Vagina (tissue), 2 donors: Measurements from ENCODE around the gene PPP6R2. TPM values are rescaled to one million over a fixed set of nuclear protein-coding genes. Genes with fewer than 3 reads are reported as not detected.

ENCODE experiments used
- DNase-seq, 2 donors: peaks; one replicate each; pipeline ENCODE4 v3.0.0-alpha.2; 2017; ENCODE audit errors: extremely low spot score in 2 of 2
- H3K27ac ChIP-seq: fragments of 200-600 bp; sonication (generic); one replicate; pipeline ENCODE4 v1.5.1; 2019
- H3K27me3 ChIP-seq: fragments of 200-600 bp; sonication (generic); one replicate; pipeline ENCODE4 v1.5.1; 2019
- H3K36me3 ChIP-seq, 2 donors: fragments of 200-600 bp; sonication (generic); one replicate each; pipeline ENCODE4 v1.5.1; 2017 to 2019
- H3K4me1 ChIP-seq: fragments of 200-600 bp; sonication (generic); one replicate; pipeline ENCODE4 v1.5.1; 2019
- H3K4me3 ChIP-seq, 2 donors: fragments of 200-600 bp; sonication (generic); 1 replicate in 1 of 2; 2 replicates in 1 of 2; pipeline ENCODE4 v1.5.1; 2016 to 2019
- H3K9me3 ChIP-seq: fragments of 200-600 bp; sonication (generic); one replicate; pipeline ENCODE4 v1.5.1; 2019
- POLR2A ChIP-seq, 2 donors: fragments of 450-650 bp; IDR thresholded peaks; one replicate each; pipeline ENCODE4 v1.6.1; 2017; ENCODE audit warnings: antibody characterized with exemption in 2 of 2, mild to moderate bottlenecking in 2 of 2, moderate library complexity in 2 of 2
- POLR2AphosphoS5 ChIP-seq, 2 donors: sonication (generic); formaldehyde crosslinking; IDR thresholded peaks; one replicate each; pipeline ENCODE4 v1.9.0; 2017; ENCODE audit warnings: antibody characterized with exemption in 2 of 2, mild to moderate bottlenecking in 2 of 2, low read depth in 1 of 2; ENCODE audit not compliant: insufficient read depth in 1 of 2
- intact Hi-C: fragments of 100-400 bp; cut with DNase I; formaldehyde crosslinking; loops from one replicate; pipeline ENCODE4 v1.15.1; 2023
- total RNA-seq: library from RNA; depleted of rRNA; stranded (reverse); fragments of >200 nt; gene quantifications from one replicate; pipeline ENCODE4 v1.2.3, GENCODE V29; 2016
- TF ChIP-seq, protein P1 (sequence below), 3 experiments: fragments of 450-650 bp in 2 of 3; fragments of 200-600 bp in 1 of 3; sonication (generic) in 1 of 3; IDR thresholded peaks; one replicate each; pipeline ENCODE4 v1.5.1; 2017 to 2019; ENCODE audit warnings: antibody characterized with exemption in 3 of 3, mild to moderate bottlenecking in 2 of 3, moderate library complexity in 2 of 3

PPP6R2 gene
- total RNA-seq, 1 donor from 2014 or later = 49.1 TPM

DNA sequence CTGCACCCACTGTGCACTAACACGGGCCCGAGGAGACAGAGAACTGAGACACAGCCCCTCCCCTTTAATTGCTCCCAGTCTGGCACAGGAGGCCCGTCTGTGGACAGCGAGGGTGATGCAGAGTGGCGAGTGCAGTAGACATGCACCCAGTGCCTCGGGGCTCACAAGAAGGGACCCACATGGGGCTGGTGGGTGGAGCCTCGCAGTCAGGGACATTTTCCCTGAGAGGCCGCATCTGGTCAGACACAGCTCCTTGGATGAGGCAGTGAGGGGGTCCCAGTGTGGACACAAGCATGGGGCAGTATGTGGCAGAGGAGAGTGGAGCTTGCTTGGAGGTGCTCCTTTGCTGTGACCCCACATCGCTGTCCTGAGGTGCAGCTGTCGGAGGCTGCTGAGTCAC is 76.9 kb downstream of the PPP6R2 start:
- Histone ChIP-seq H3K27me3 (no peaks in the 10 kb centered on the region), H3K4me3 (no peak overlapping the region), H3K36me3 (peaks cover 0 to 90% of the 10 kb centered on the region in 2 donors), H3K4me1 (no peaks in the 10 kb centered on the region), H3K27ac (no peak overlapping the region), H3K9me3 (no peaks in the 10 kb centered on the region)
- TF ChIP-seq, protein P1, sequence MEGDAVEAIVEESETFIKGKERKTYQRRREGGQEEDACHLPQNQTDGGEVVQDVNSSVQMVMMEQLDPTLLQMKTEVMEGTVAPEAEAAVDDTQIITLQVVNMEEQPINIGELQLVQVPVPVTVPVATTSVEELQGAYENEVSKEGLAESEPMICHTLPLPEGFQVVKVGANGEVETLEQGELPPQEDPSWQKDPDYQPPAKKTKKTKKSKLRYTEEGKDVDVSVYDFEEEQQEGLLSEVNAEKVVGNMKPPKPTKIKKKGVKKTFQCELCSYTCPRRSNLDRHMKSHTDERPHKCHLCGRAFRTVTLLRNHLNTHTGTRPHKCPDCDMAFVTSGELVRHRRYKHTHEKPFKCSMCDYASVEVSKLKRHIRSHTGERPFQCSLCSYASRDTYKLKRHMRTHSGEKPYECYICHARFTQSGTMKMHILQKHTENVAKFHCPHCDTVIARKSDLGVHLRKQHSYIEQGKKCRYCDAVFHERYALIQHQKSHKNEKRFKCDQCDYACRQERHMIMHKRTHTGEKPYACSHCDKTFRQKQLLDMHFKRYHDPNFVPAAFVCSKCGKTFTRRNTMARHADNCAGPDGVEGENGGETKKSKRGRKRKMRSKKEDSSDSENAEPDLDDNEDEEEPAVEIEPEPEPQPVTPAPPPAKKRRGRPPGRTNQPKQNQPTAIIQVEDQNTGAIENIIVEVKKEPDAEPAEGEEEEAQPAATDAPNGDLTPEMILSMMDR (IDR thresholded peaks at IDR 0.05) = no peak
- DNase-seq = no peak
- intact Hi-C loops = no loop called here

DNA sequence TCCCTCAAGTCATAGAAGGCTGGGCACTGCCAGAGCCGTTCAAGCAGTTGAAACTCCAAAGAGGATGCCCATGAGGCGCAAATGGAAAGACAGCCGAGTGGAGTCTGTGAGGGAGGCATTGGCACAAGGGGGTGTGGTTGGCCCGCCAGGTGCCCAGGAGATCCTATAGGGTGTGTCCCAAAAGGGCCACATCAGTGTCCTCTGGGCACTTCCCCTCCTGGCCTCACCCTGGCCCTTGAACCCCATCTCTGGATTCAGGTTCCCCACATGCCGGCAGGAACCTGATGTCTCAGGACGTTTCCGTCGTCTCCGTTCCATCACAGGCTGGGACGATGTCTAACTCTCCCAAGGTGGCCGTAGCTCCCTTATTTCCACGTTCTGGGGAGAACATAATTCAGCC is 77.5 kb downstream of the PPP6R2 start:
- H3K27ac ChIP-seq = no peak overlapping the region
- DNase-seq = no peak
- no peaks in the 10 kb centered on the region for H3K27me3 ChIP-seq
- H3K4me3 ChIP-seq = no peak overlapping the region
- H3K9me3 ChIP-seq = no peaks in the 10 kb centered on the region
- intact Hi-C loops = no loop called here
- no peak for TF ChIP-seq POLR2AphosphoS5 (IDR thresholded peaks at IDR 0.05; ENCODE audit: insufficient read depth in 1 of 2, low read depth in 1 of 2)
- TF ChIP-seq, protein P1 (IDR thresholded peaks at IDR 0.05) = no peak
- no peak for TF ChIP-seq POLR2A (IDR thresholded peaks at IDR 0.05)
- H3K36me3 ChIP-seq = peaks cover 0 to 84% of the 10 kb centered on the region in 2 donors
- no peaks in the 10 kb centered on the region for H3K4me1 ChIP-seq

DNA sequence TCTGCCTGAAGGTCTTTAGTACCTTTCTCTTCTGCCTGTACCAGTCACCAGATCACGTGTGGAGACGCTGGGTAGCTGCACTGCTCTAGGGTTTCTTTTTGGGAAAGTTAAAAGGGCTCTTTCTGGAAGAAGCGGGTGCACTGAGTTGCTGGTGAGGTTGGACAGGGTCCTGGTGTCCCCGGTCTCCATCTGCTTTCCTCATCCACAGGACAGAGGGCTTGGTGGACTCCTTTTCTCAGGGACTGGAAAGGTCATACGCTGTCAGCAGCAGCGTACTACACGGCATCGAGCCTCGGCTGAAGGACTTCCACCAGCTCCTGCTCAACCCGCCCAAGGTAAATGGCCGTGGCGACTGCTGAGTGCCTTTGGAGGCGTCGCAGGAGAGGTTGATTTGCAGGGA is 78.9 kb downstream of the PPP6R2 start:
- Histone ChIP-seq H3K4me3 (no peak overlapping the region), H3K27ac (no peak overlapping the region), H3K9me3 (no peaks in the 10 kb centered on the region), H3K36me3 (peaks cover 0 to 74% of the 10 kb centered on the region in 2 donors), H3K27me3 (no peaks in the 10 kb centered on the region), H3K4me1 (no peaks in the 10 kb centered on the region)
- DNase-seq = no peak
- intact Hi-C loops = no loop called here
- TF ChIP-seq POLR2AphosphoS5 (IDR thresholded peaks at IDR 0.05; ENCODE audit: insufficient read depth in 1 of 2, low read depth in 1 of 2) (no peak), POLR2A (IDR thresholded peaks at IDR 0.05) (no peak)
- TF ChIP-seq, protein P1 (IDR thresholded peaks at IDR 0.05) = no peak

DNA sequence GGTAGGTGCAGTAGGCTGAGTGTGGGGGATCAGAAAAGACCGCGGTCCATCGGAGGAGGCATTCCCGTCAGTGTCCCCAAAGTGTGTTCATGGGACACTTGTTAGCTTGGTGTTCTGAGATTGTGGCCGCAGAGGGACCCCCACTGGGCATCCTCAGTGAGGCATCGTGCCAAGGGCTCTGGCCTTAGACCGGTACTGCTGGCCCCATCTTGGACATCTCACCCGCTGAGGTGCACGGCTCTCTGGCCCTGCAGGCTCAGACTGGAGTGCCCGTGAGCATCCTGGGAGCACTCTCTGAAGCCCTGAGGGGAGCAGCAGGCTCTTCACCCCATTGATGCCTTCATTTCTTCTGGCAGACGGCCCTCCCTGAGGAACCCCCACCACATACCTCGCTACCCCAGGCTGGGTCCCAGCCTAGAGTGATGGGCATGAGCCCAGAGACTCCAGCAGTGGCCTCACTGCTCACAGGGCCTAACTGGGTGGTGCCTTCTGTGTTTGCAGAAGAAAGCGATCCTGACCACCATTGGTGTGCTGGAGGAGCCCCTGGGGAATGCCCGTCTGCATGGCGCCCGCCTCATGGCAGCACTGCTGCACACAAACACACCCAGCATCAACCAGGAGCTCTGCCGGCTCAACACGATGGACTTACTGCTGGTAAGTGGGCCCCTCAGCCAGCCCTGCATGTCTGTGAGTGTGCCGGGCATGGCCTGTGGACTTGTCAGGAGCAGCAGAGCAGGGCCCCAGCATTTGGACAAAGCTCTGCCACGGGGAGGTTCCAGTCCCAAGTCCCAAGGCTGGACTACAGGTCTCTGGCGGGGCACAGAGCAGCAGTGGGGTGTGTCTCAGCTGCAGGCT is 80.1 kb downstream of the PPP6R2 start:
- DNase-seq = peak in 1 of 2 donors; percentile 94
- Histone ChIP-seq H3K9me3 (no peaks in the 10 kb centered on the region), H3K4me1 (no peaks in the 10 kb centered on the region), H3K36me3 (peaks cover 0 to 67% of the 10 kb centered on the region in 2 donors), H3K4me3 (no peak overlapping the region), H3K27ac (no peak overlapping the region), H3K27me3 (no peaks in the 10 kb centered on the region)
- no peak for TF ChIP-seq POLR2AphosphoS5 (IDR thresholded peaks at IDR 0.05; ENCODE audit: insufficient read depth in 1 of 2, low read depth in 1 of 2)
- TF ChIP-seq, protein P1 (IDR thresholded peaks at IDR 0.05) = no peak
- no peak for TF ChIP-seq POLR2A (IDR thresholded peaks at IDR 0.05)
- intact Hi-C loops = no loop called here

DNA sequence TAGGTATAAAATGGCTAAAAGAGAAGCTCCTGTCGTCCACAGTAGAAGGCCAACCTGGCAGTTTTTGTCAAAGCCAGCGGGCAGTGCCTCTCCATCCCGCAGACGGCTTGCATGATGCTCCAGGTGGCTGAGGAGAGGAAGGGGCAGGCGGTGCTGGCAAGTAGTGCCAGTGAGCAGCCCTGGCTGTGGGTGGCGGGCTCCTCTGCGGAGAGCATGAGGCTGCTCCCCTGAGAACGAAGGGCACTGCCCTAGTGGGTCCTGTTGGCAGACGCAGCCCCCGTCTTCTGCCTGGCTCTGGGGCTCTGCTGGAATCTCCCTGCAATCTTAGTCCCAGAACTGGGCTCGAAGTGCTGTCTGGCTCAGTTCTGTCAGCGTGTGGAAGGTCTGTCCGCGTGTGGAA is 80.8 kb downstream of the PPP6R2 start:
- no peak overlapping the region for H3K27ac ChIP-seq
- H3K4me1 ChIP-seq = no peaks in the 10 kb centered on the region
- H3K36me3 ChIP-seq = peaks cover 0 to 68% of the 10 kb centered on the region in 2 donors
- H3K4me3 ChIP-seq = no peak overlapping the region
- H3K27me3 ChIP-seq = no peaks in the 10 kb centered on the region
- TF ChIP-seq, protein P1 (IDR thresholded peaks at IDR 0.05) = no peak
- TF ChIP-seq POLR2AphosphoS5 (IDR thresholded peaks at IDR 0.05; ENCODE audit: insufficient read depth in 1 of 2, low read depth in 1 of 2) (no peak), POLR2A (IDR thresholded peaks at IDR 0.05) (no peak)
- H3K9me3 ChIP-seq = no peaks in the 10 kb centered on the region
- intact Hi-C loops = no loop called here
- no peak for DNase-seq
